ENCODE measurements around the gene UBE2O.

DNA sequence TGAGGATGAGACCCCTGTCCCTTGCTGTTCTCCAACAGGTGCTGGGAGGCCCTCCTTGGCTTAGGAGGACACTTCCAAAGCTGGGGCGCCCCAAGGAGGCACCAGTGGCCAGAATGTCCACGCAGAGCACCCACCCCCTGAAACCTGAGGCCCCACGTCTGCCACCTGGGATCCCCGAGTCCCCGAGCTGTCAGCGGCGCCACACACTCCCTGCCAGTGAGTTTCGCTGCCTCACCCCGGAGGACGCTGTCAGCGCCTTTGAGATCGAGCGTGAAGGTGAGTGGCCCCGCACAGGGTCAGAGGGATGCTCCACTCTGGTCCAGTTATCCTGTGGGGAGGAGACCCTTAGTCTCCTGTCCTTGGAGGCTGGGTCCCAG lies 15.7 kb upstream of the UBE2O start:
- TF ChIP-seq, protein P1, sequence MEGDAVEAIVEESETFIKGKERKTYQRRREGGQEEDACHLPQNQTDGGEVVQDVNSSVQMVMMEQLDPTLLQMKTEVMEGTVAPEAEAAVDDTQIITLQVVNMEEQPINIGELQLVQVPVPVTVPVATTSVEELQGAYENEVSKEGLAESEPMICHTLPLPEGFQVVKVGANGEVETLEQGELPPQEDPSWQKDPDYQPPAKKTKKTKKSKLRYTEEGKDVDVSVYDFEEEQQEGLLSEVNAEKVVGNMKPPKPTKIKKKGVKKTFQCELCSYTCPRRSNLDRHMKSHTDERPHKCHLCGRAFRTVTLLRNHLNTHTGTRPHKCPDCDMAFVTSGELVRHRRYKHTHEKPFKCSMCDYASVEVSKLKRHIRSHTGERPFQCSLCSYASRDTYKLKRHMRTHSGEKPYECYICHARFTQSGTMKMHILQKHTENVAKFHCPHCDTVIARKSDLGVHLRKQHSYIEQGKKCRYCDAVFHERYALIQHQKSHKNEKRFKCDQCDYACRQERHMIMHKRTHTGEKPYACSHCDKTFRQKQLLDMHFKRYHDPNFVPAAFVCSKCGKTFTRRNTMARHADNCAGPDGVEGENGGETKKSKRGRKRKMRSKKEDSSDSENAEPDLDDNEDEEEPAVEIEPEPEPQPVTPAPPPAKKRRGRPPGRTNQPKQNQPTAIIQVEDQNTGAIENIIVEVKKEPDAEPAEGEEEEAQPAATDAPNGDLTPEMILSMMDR (conservative IDR thresholded peaks at IDR 0.05; ENCODE audit: low read length): no peak
- no peak for TF ChIP-seq EZH2phosphoT487 (IDR thresholded peaks at IDR 0.05; ENCODE audit: borderline replicate concordance, low read depth, low read length)
